HEK293 (cell line): ENCODE results near the gene PDE4B.

Source experiments
- CTCF ChIA-PET: fragments of 350-600 bp; formaldehyde crosslinking; extraction: SDS; loops from one replicate; lab custom pipeline; 2021; ENCODE audit warnings: antibody characterized with exemption; lab: Yijun Ruan, JAX
- POLR2A ChIA-PET: fragments of 300-600 bp; formaldehyde crosslinking; extraction: SDS; loops from one replicate; lab custom pipeline; 2020; ENCODE audit warnings: antibody characterized with exemption, inconsistent platforms; lab: Yijun Ruan, JAX
- H3K27ac ChIP-seq: fragments of 200-500 bp; sonication (Bioruptor generic); 2 replicates; pipeline ENCODE4 v1.5.1; 2014; ENCODE audit warnings: low read depth, low read length, control low read depth, inconsistent platforms; ENCODE audit errors: extremely low read depth
- H3K36me3 ChIP-seq, 2 experiments: fragments of 200-500 bp in 1 of 2; sonication (Bioruptor generic) in 1 of 2; 1 replicate in 1 of 2; 2 replicates in 1 of 2; pipeline ENCODE4 v1.5.1; 2014 to 2017; ENCODE audit warnings: inconsistent platforms in 2 of 2, low read length in 2 of 2; ENCODE audit not compliant: control insufficient read depth in 2 of 2, insufficient read depth in 1 of 2
- H3K4me1 ChIP-seq: fragments of 200-500 bp; sonication (Bioruptor generic); 2 replicates; pipeline ENCODE4 v1.5.1; 2014; ENCODE audit warnings: mild to moderate bottlenecking, low read length, inconsistent platforms; ENCODE audit not compliant: control insufficient read depth, insufficient read depth
- H3K4me3 ChIP-seq: 2 replicates; pipeline ENCODE4 v1.5.1; 2011; ENCODE audit warnings: low read depth, mild to moderate bottlenecking, control low read depth, low read length, moderate library complexity
- H3K9me3 ChIP-seq: fragments of 200-500 bp; sonication (Bioruptor generic); 2 replicates; pipeline ENCODE4 v1.5.1; 2014; ENCODE audit warnings: low read depth, low read length, inconsistent platforms; ENCODE audit not compliant: control insufficient read depth, insufficient read depth
- FEZF1 ChIP-seq: fragments of 450-650 bp; formaldehyde crosslinking; IDR thresholded peaks from 2 replicates; pipeline ENCODE4 v1.5.1; 2016; ENCODE audit warnings: missing biosample characterization, missing genetic modification characterization
- GLI2 ChIP-seq: fragments of 450-650 bp; formaldehyde crosslinking; IDR thresholded peaks from 2 replicates; pipeline ENCODE4; 2017; ENCODE audit warnings: missing biosample characterization, missing genetic modification characterization, low read depth, borderline replicate concordance
- IKZF3 ChIP-seq: fragments of 450-650 bp; IDR thresholded peaks from 2 replicates; pipeline ENCODE4 v1.5.0; 2018; ENCODE audit warnings: missing biosample characterization, mild to moderate bottlenecking, missing genetic modification characterization, moderate library complexity
- KLF8 ChIP-seq: fragments of 450-650 bp; formaldehyde crosslinking; IDR thresholded peaks from 2 replicates; pipeline ENCODE4 v1.5.1; 2016; ENCODE audit warnings: missing biosample characterization, missing genetic modification characterization
- MYNN ChIP-seq: fragments of 450-650 bp; formaldehyde crosslinking; IDR thresholded peaks from 2 replicates; pipeline ENCODE4 v1.5.1; 2016; ENCODE audit warnings: missing biosample characterization, missing genetic modification characterization, borderline replicate concordance
- OSR2 ChIP-seq: fragments of 450-650 bp; formaldehyde crosslinking; IDR thresholded peaks from 2 replicates; pipeline ENCODE4 v1.5.1; 2016; ENCODE audit warnings: missing biosample characterization, missing genetic modification characterization
- PBX3 ChIP-seq: sonication (generic); formaldehyde crosslinking; IDR thresholded peaks from 2 replicates; pipeline ENCODE4 v1.8.1; 2022; ENCODE audit warnings: mild to moderate bottlenecking, moderate library complexity, missing genetic modification reagents
- YY2 ChIP-seq: fragments of 450-650 bp; formaldehyde crosslinking; IDR thresholded peaks from 2 replicates; pipeline ENCODE4 v1.5.1; 2016; ENCODE audit warnings: missing biosample characterization, missing genetic modification characterization
- ZBTB20 ChIP-seq: fragments of 450-650 bp; formaldehyde crosslinking; IDR thresholded peaks from 2 replicates; pipeline ENCODE4 v1.5.1; 2016; ENCODE audit warnings: missing biosample characterization, missing genetic modification characterization
- ZBTB21 ChIP-seq: fragments of 450-650 bp; formaldehyde crosslinking; IDR thresholded peaks from 2 replicates; pipeline ENCODE4 v1.5.1; 2017; ENCODE audit warnings: missing biosample characterization, missing genetic modification characterization
- ZBTB6 ChIP-seq: fragments of 450-650 bp; formaldehyde crosslinking; IDR thresholded peaks from 2 replicates; pipeline ENCODE4 v1.5.1; 2017; ENCODE audit warnings: missing biosample characterization, missing genetic modification characterization
- ZNF18 ChIP-seq: fragments of 450-650 bp; formaldehyde crosslinking; IDR thresholded peaks from 2 replicates; pipeline ENCODE4 v1.5.1; 2016; ENCODE audit warnings: missing biosample characterization, missing genetic modification characterization
- ZNF202 ChIP-seq: fragments of 450-650 bp; formaldehyde crosslinking; IDR thresholded peaks from 2 replicates; pipeline ENCODE4 v1.5.1; 2016; ENCODE audit warnings: missing biosample characterization, missing genetic modification characterization, borderline replicate concordance
- ZNF302 ChIP-seq: fragments of 450-650 bp; formaldehyde crosslinking; IDR thresholded peaks from 2 replicates; pipeline ENCODE4 v1.5.1; 2016; ENCODE audit warnings: missing biosample characterization, missing genetic modification characterization, low read depth
- ZNF341 ChIP-seq: fragments of 450-650 bp; formaldehyde crosslinking; IDR thresholded peaks from 2 replicates; pipeline ENCODE4; 2016; ENCODE audit warnings: low read depth, missing biosample characterization, missing genetic modification characterization
- ZNF354C ChIP-seq: fragments of 450-650 bp; formaldehyde crosslinking; IDR thresholded peaks from 2 replicates; pipeline ENCODE4 v1.5.1; 2016; ENCODE audit warnings: missing biosample characterization, missing genetic modification characterization, low read depth, borderline replicate concordance
- ZNF362 ChIP-seq: fragments of 450-650 bp; formaldehyde crosslinking; IDR thresholded peaks from 2 replicates; pipeline ENCODE4 v1.5.1; 2016; ENCODE audit warnings: missing biosample characterization, missing genetic modification characterization
- ZNF394 ChIP-seq: fragments of 450-650 bp; formaldehyde crosslinking; IDR thresholded peaks from 2 replicates; pipeline ENCODE4 v1.5.1; 2016; ENCODE audit warnings: missing biosample characterization, missing genetic modification characterization, mild to moderate bottlenecking, moderate library complexity, borderline replicate concordance
- ZNF416 ChIP-seq: fragments of 450-650 bp; formaldehyde crosslinking; IDR thresholded peaks from 2 replicates; pipeline ENCODE4 v1.5.1; 2016; ENCODE audit warnings: missing biosample characterization, missing genetic modification characterization
- ZNF488 ChIP-seq: fragments of 450-650 bp; formaldehyde crosslinking; IDR thresholded peaks from 2 replicates; pipeline ENCODE4 v1.5.1; 2016; ENCODE audit warnings: missing biosample characterization, missing genetic modification characterization
- ZNF560 ChIP-seq: fragments of 450-650 bp; formaldehyde crosslinking; IDR thresholded peaks from 2 replicates; pipeline ENCODE4 v1.5.1; 2017; ENCODE audit warnings: missing biosample characterization, missing genetic modification characterization, borderline replicate concordance
- ZNF561 ChIP-seq: fragments of 450-650 bp; IDR thresholded peaks from 2 replicates; pipeline ENCODE4 v1.5.1; 2018; ENCODE audit warnings: missing biosample characterization, missing genetic modification characterization, borderline replicate concordance
- ZNF76 ChIP-seq: fragments of 450-650 bp; formaldehyde crosslinking; IDR thresholded peaks from 2 replicates; pipeline ENCODE4; 2016; ENCODE audit warnings: low read depth, missing biosample characterization, missing genetic modification characterization, borderline replicate concordance
- ZNF776 ChIP-seq: fragments of 450-650 bp; formaldehyde crosslinking; IDR thresholded peaks from 2 replicates; pipeline ENCODE4 v1.5.0; 2017; ENCODE audit warnings: missing biosample characterization, missing genetic modification characterization, borderline replicate concordance
- ZNF843 ChIP-seq: fragments of 450-650 bp; formaldehyde crosslinking; IDR thresholded peaks from 2 replicates; pipeline ENCODE4 v1.5.1; 2016; ENCODE audit warnings: missing biosample characterization, missing genetic modification characterization
- TF ChIP-seq, protein P1 (sequence below): fragments of 450-650 bp; formaldehyde crosslinking; IDR thresholded peaks from 2 replicates; pipeline ENCODE4 v1.5.1; 2016; ENCODE audit warnings: missing biosample characterization, missing genetic modification characterization
- TF ChIP-seq, protein P2 (sequence below): fragments of 450-650 bp; formaldehyde crosslinking; IDR thresholded peaks from 2 replicates; pipeline ENCODE4 v1.5.1; 2016; ENCODE audit warnings: missing biosample characterization, missing genetic modification characterization, low read depth

Gene PDE4B

GRCh38 chr1:65918564-65918963 lies 125.9 kb downstream of the PDE4B start:
- no peaks in the 10 kb centered on the region for H3K4me1 ChIP-seq
- no peak overlapping the region for H3K4me3 ChIP-seq
- TF ChIP-seq ZNF341 (tag by site-specific recombination) (no peak), IKZF3 (tag by site-specific recombination) (no peak), ZNF18 (no peak), ZNF843 (tag by site-specific recombination) (no peak), ZBTB21 (tag by site-specific recombination) (no peak), ZNF416 (tag by site-specific recombination) (no peak), ZNF202 (tag by site-specific recombination) (no peak), ZBTB6 (no peak), ZNF394 (tag by site-specific recombination) (no peak), ZNF488 (tag by site-specific recombination) (no peak), GLI2 (tag by site-specific recombination) (no peak), ZNF354C (no peak), PBX3 (CRISPR knock-in tag) (no peak), KLF8 (tag by site-specific recombination) (no peak), ZNF76 (tag by site-specific recombination) (no peak), ZNF560 (no peak)
- TF ChIP-seq, protein P1, sequence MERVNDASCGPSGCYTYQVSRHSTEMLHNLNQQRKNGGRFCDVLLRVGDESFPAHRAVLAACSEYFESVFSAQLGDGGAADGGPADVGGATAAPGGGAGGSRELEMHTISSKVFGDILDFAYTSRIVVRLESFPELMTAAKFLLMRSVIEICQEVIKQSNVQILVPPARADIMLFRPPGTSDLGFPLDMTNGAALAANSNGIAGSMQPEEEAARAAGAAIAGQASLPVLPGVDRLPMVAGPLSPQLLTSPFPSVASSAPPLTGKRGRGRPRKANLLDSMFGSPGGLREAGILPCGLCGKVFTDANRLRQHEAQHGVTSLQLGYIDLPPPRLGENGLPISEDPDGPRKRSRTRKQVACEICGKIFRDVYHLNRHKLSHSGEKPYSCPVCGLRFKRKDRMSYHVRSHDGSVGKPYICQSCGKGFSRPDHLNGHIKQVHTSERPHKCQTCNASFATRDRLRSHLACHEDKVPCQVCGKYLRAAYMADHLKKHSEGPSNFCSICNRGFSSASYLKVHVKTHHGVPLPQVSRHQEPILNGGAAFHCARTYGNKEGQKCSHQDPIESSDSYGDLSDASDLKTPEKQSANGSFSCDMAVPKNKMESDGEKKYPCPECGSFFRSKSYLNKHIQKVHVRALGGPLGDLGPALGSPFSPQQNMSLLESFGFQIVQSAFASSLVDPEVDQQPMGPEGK (tag by site-specific recombination) = no peak
- TF ChIP-seq, all 188 proteins: peak for 0
- ChIA-PET POLR2A (no interaction called here), CTCF (interaction anchor here (0.9 kb wide), 1 partner anchor 38 kb away, joined by 4 read pairs; no protein-coding TSS in a partner anchor)
- no peaks in the 10 kb centered on the region for H3K36me3 ChIP-seq
- H3K27ac ChIP-seq = no peak overlapping the region
- H3K9me3 ChIP-seq = no peaks in the 10 kb centered on the region

DNA sequence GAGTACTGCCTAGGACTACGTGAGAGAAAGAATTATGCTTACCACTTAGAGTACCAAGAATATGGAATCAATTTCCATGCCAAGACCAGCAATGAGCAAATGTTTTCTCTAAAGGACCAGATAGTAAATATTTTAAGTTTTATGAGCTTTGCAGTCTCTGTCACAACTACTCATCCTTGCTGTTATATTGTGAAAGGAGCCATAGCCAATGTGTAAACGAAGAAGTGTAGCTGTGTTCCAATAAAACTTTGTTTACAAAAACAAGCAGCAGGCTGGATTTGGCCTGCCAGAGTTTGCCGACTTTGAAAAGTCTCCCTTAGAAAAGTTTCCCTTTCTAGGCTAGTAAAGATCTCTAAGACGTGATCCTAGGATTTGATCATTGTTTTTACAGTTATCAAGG lies 128.8 kb downstream of the PDE4B start:
- H3K27ac ChIP-seq = no peak overlapping the region
- H3K36me3 ChIP-seq = no peaks in the 10 kb centered on the region
- ChIA-PET POLR2A (no interaction called here), CTCF (no interaction called here)
- no peaks in the 10 kb centered on the region for H3K9me3 ChIP-seq
- no peak for TF ChIP-seq YY2 (tag by site-specific recombination)
- no peak for TF ChIP-seq ZNF561 (tag by site-specific recombination)
- no peak for TF ChIP-seq MYNN (tag by site-specific recombination)
- TF ChIP-seq ZNF362 = no peak
- TF ChIP-seq ZNF776 = no peak
- no peak for TF ChIP-seq OSR2 (tag by site-specific recombination)
- no peak for TF ChIP-seq ZBTB20 (tag by site-specific recombination)
- TF ChIP-seq, protein P2, sequence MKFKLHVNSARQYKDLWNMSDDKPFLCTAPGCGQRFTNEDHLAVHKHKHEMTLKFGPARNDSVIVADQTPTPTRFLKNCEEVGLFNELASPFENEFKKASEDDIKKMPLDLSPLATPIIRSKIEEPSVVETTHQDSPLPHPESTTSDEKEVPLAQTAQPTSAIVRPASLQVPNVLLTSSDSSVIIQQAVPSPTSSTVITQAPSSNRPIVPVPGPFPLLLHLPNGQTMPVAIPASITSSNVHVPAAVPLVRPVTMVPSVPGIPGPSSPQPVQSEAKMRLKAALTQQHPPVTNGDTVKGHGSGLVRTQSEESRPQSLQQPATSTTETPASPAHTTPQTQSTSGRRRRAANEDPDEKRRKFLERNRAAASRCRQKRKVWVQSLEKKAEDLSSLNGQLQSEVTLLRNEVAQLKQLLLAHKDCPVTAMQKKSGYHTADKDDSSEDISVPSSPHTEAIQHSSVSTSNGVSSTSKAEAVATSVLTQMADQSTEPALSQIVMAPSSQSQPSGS (tag by site-specific recombination) = no peak
- TF ChIP-seq ZNF302 (tag by site-specific recombination) = no peak
- no peak for TF ChIP-seq FEZF1 (tag by site-specific recombination)
- no peaks in the 10 kb centered on the region for H3K4me1 ChIP-seq
- H3K4me3 ChIP-seq = no peak overlapping the region
